ENCODE data around the gene RNF167.

- no peak for TF ChIP-seq POLR2AphosphoS5 (IDR thresholded peaks at IDR 0.05; ENCODE audit: low read depth, low read length)
- no peak for TF ChIP-seq REST (IDR thresholded peaks at IDR 0.05; ENCODE audit: insufficient read depth in 1 of 2, low read depth in 2 of 2, low read length in 2 of 2)
- no peak for TF ChIP-seq TAF1 (IDR thresholded peaks at IDR 0.05; ENCODE audit: borderline replicate concordance, insufficient read depth, low read length)
- TF ChIP-seq FOXP2 (optimal IDR thresholded peaks at IDR 0.05; ENCODE audit: borderline replicate concordance, extremely low read depth, extremely low read length, insufficient read depth): no peak
- no peak for TF ChIP-seq SIN3A (IDR thresholded peaks at IDR 0.05; ENCODE audit: borderline replicate concordance, insufficient read depth, low read length)
Measured at GRCh38 chr17:4891411-4892410, 48.4 kb upstream of the RNF167 start.

All from PFSK-1 (cell line).